IMR-90 (cell line): ENCODE data around the gene ADGRG1. TPM values are rescaled to one million over a fixed set of nuclear protein-coding genes. Genes with fewer than 3 reads are reported as not detected.

ENCODE experiments used
- ATAC-seq: fragments of 200-7000 bp; cut with Tn5 transposase; 2 replicates; pipeline ENCODE4 v1.9.1; 2020; ENCODE audit warnings: low read depth, mild to moderate bottlenecking, moderate library complexity
- BruUV-seq: library from RNA; stranded (reverse); fragments of 400-500 nt; replicated peaks from 2 replicates; lab custom pipeline; 2021; lab: Mats Ljungman, UMichigan
- CTCF ChIA-PET: fragments of 300-600 bp; formaldehyde crosslinking; extraction: SDS; loops from one replicate; lab custom pipeline; 2021; ENCODE audit warnings: antibody characterized with exemption; lab: Yijun Ruan, JAX
- POLR2A ChIA-PET: fragments of 300-600 bp; sonication (Branson Sonifier 250); formaldehyde crosslinking; loops from one replicate; lab custom pipeline; 2022; ENCODE audit warnings: antibody characterized with exemption; ENCODE audit not compliant: unreplicated experiment; lab: Charles Lee
- DNase-seq: peaks from one replicate; pipeline ENCODE4 v3.0.0; 2013
- H2AFZ ChIP-seq: replicated peaks from 2 replicates; pipeline ENCODE3; 2013; ENCODE audit warnings: low read length, mild to moderate bottlenecking; ENCODE audit not compliant: poor library complexity
- H2AK5ac ChIP-seq: 2 replicates; pipeline ENCODE4 v1.6.1; 2013; ENCODE audit warnings: low read depth, low read length, inconsistent platforms
- H2AK9ac ChIP-seq: replicated peaks from 2 replicates; pipeline ENCODE3; 2013; ENCODE audit warnings: mild to moderate bottlenecking, low read depth, low read length, moderate library complexity; ENCODE audit not compliant: poor library complexity
- H2BK120ac ChIP-seq: 2 replicates; pipeline ENCODE4 v1.6.1; 2013; ENCODE audit warnings: low read depth, low read length, inconsistent platforms
- H2BK15ac ChIP-seq: 3 replicates; pipeline ENCODE4 v1.6.1; 2013; ENCODE audit warnings: low read depth, low read length, inconsistent platforms
- H2BK20ac ChIP-seq: 2 replicates; pipeline ENCODE4 v1.6.1; 2013; ENCODE audit warnings: low read depth, mild to moderate bottlenecking, inconsistent platforms, low read length, moderate library complexity
- H2BK5ac ChIP-seq: 2 replicates; pipeline ENCODE4 v1.6.1; 2013; ENCODE audit warnings: mild to moderate bottlenecking, low read depth, low read length, inconsistent platforms; ENCODE audit not compliant: poor library complexity, severe bottlenecking
- H3K14ac ChIP-seq: replicated peaks from 2 replicates; pipeline ENCODE4 v1.6.1; 2013; ENCODE audit warnings: low read depth, low read length, inconsistent platforms
- H3K18ac ChIP-seq: 2 replicates; pipeline ENCODE4 v1.6.1; 2013; ENCODE audit warnings: low read depth, low read length, control low read depth
- H3K23ac ChIP-seq: 2 replicates; pipeline ENCODE4 v1.6.1; 2013; ENCODE audit warnings: low read depth, low read length, inconsistent platforms
- H3K27ac ChIP-seq: 2 replicates; pipeline ENCODE4 v1.5.1; 2013; ENCODE audit warnings: mild to moderate bottlenecking, control low read depth, low read length; ENCODE audit not compliant: insufficient read depth
- H3K27me3 ChIP-seq: 2 replicates; pipeline ENCODE4 v1.6.1; 2013; ENCODE audit warnings: low read length; ENCODE audit not compliant: control insufficient read depth, insufficient read depth
- H3K36me3 ChIP-seq: 2 replicates; pipeline ENCODE4 v1.6.1; 2013; ENCODE audit warnings: low read length, mixed read lengths; ENCODE audit not compliant: control insufficient read depth, insufficient read depth
- H3K4ac ChIP-seq: 2 replicates; pipeline ENCODE4 v1.6.1; 2013; ENCODE audit warnings: low read depth, low read length, inconsistent platforms
- H3K4me1 ChIP-seq: 2 replicates; pipeline ENCODE4 v1.6.1; 2013; ENCODE audit warnings: low read length, mixed read lengths; ENCODE audit not compliant: control insufficient read depth, insufficient read depth
- H3K4me2 ChIP-seq: 2 replicates; pipeline ENCODE4 v1.6.1; 2013; ENCODE audit warnings: low read depth, mild to moderate bottlenecking, control low read depth, low read length, moderate library complexity
- H3K4me3 ChIP-seq: 2 replicates; pipeline ENCODE4 v1.5.1; 2013; ENCODE audit warnings: low read depth, mild to moderate bottlenecking, control low read depth, low read length, moderate library complexity; ENCODE audit not compliant: insufficient read depth
- H3K56ac ChIP-seq: 2 replicates; pipeline ENCODE4 v1.6.1; 2013; ENCODE audit warnings: low read length, inconsistent platforms; ENCODE audit not compliant: insufficient read depth; ENCODE audit errors: extremely low read depth
- H3K79me1 ChIP-seq, 2 experiments: 2 replicates each; pipeline ENCODE4 v1.6.1; 2013; ENCODE audit warnings: low read length in 2 of 2, inconsistent platforms in 1 of 2, low read depth in 1 of 2
- H3K9ac ChIP-seq: 2 replicates; pipeline ENCODE4 v1.6.1; 2013; ENCODE audit warnings: low read depth, low read length, control low read depth
- H3K9me1 ChIP-seq: 2 replicates; pipeline ENCODE4 v1.6.1; 2013; ENCODE audit warnings: low read length, inconsistent platforms; ENCODE audit not compliant: insufficient read depth
- H3K9me3 ChIP-seq: 2 replicates; pipeline ENCODE4 v1.6.1; 2013; ENCODE audit warnings: low read length; ENCODE audit not compliant: control insufficient read depth, insufficient read depth
- H4K20me1 ChIP-seq: 2 replicates; pipeline ENCODE4 v1.6.1; 2013; ENCODE audit warnings: low read length, inconsistent platforms; ENCODE audit not compliant: insufficient read depth
- H4K5ac ChIP-seq: 2 replicates; pipeline ENCODE4 v1.6.1; 2013; ENCODE audit warnings: mild to moderate bottlenecking, low read depth, low read length, control low read depth
- H4K8ac ChIP-seq, 2 experiments: 2 replicates each; pipeline ENCODE4 v1.6.1; 2013; ENCODE audit warnings: low read depth in 2 of 2, low read length in 2 of 2, control low read depth in 1 of 2, inconsistent platforms in 1 of 2
- H4K91ac ChIP-seq: 2 replicates; pipeline ENCODE4 v1.6.1; 2013; ENCODE audit warnings: low read depth, low read length, inconsistent platforms; ENCODE audit not compliant: insufficient read depth
- CEBPB ChIP-seq: IDR thresholded peaks from 2 replicates; pipeline ENCODE4 v1.6.1; 2012; ENCODE audit warnings: low read depth, low read length, improper control_type of control experiment
- FOS ChIP-seq: fragments of 150-350 bp; IDR thresholded peaks from 2 replicates; pipeline ENCODE4 v1.6.1; 2016; ENCODE audit warnings: low read depth, low read length
- MAFK ChIP-seq: IDR thresholded peaks from 2 replicates; pipeline ENCODE4 v1.6.1; 2012; ENCODE audit warnings: low read depth, low read length, improper control_type of control experiment
- WGBS, 2 experiments: methylation state at CpG; one replicate each; pipeline versions ENCODE4 v1.1.5 to v1.1.7; 2013; ENCODE audit warnings: missing lambda C conversion rate in 2 of 2; ENCODE audit not compliant: insufficient read length in 1 of 2; ENCODE audit errors: extremely low coverage in 2 of 2; 5-methylcytosine and 5-hydroxymethylcytosine counted together
- dilution Hi-C: fragments of 300-500 bp; cut with HindIII; formaldehyde crosslinking; loops from one replicate; pipeline ENCODE4 v1.14.3; 2018; ENCODE audit warnings: low sequenced_read_pairs; ENCODE audit not compliant: unreplicated experiment
- in situ Hi-C: fragments of 300-500 bp; cut with MboI; formaldehyde crosslinking; loops from 3 replicates; pipeline ENCODE4 v1.14.3; 2019; ENCODE audit warnings: low sequenced_read_pairs, inconsistent platforms, mixed read lengths
- intact Hi-C: fragments of 100-400 bp; cut with micrococcal nuclease; formaldehyde crosslinking; loops from 2 replicates; pipeline ENCODE4 v1.10.0; 2022
- polyA plus RNA-seq, 3 experiments: library from polyadenylated mRNA; depleted of rRNA; stranded (reverse); fragments of >200 nt; gene quantifications; 2 replicates each; pipeline ENCODE4 v1.2.3, GENCODE V29; 2012; ENCODE audit warnings: low replicate concordance in 1 of 3
- total RNA-seq: library from RNA; depleted of rRNA; stranded (reverse); fragments of >200 nt; gene quantifications from 2 replicates; pipeline ENCODE4 v1.2.3, GENCODE V29; 2012
- TF ChIP-seq, protein P1 (sequence below): conservative IDR thresholded peaks from 2 replicates; pipeline ENCODE4 v1.5.1; 2012; ENCODE audit warnings: mild to moderate bottlenecking, low read depth, low read length, improper control_type of control experiment
- TF ChIP-seq, protein P2 (sequence below): fragments of 150-350 bp; IDR thresholded peaks from 2 replicates; pipeline ENCODE4 v1.6.1; 2017; ENCODE audit warnings: mild to moderate bottlenecking, antibody characterized with exemption, low read length, low read depth

Gene ADGRG1
- total and polyA plus RNA-seq, 2 of the 4 experiments (the other 2 are of a cell fraction), result 0.90 to 8.4 TPM

GRCh38 chr16:57607676-57608461, 20.6 kb upstream of the ADGRG1 start:
- dilution Hi-C loops, result no loop called here
- no peak for DNase-seq
- BruUV-seq, result no TSS peak

More at GRCh38 chr16:57607676-57608461, 20.6 kb upstream of the ADGRG1 start:
- H3K4me1 ChIP-seq, result peaks cover 19% of the 10 kb centered on the region
- no peak overlapping the region for H3K27ac ChIP-seq
- no peaks in the 10 kb centered on the region for H4K20me1 ChIP-seq
- H2AFZ ChIP-seq, result peak overlapping the region; percentile 53
- H2BK120ac ChIP-seq, result peak overlapping the region; percentile 30; the same call in 1 of the 2 replicates
- H3K23ac ChIP-seq, result no peak overlapping the region
- in situ Hi-C loops, result no loop called here
- TF ChIP-seq, protein P1, sequence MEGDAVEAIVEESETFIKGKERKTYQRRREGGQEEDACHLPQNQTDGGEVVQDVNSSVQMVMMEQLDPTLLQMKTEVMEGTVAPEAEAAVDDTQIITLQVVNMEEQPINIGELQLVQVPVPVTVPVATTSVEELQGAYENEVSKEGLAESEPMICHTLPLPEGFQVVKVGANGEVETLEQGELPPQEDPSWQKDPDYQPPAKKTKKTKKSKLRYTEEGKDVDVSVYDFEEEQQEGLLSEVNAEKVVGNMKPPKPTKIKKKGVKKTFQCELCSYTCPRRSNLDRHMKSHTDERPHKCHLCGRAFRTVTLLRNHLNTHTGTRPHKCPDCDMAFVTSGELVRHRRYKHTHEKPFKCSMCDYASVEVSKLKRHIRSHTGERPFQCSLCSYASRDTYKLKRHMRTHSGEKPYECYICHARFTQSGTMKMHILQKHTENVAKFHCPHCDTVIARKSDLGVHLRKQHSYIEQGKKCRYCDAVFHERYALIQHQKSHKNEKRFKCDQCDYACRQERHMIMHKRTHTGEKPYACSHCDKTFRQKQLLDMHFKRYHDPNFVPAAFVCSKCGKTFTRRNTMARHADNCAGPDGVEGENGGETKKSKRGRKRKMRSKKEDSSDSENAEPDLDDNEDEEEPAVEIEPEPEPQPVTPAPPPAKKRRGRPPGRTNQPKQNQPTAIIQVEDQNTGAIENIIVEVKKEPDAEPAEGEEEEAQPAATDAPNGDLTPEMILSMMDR, result no peak
- TF ChIP-seq MAFK, result peak; percentile 37; the same call in 1 of the 2 replicates
- TF ChIP-seq, protein P2, sequence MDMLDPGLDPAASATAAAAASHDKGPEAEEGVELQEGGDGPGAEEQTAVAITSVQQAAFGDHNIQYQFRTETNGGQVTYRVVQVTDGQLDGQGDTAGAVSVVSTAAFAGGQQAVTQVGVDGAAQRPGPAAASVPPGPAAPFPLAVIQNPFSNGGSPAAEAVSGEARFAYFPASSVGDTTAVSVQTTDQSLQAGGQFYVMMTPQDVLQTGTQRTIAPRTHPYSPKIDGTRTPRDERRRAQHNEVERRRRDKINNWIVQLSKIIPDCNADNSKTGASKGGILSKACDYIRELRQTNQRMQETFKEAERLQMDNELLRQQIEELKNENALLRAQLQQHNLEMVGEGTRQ, result 0 out of 2 replicates have a peak, but pooled peaks have one; percentile 6
- TF ChIP-seq CEBPB, result 0 out of 2 replicates have a peak, but pooled peaks have one; percentile 0
- TF ChIP-seq FOS, result no peak
- H3K4me2 ChIP-seq, result no peak overlapping the region
- H4K5ac ChIP-seq, result no peak overlapping the region
- H3K14ac ChIP-seq, result no peak overlapping the region
- no peak overlapping the region for H3K4me3 ChIP-seq
- no peak overlapping the region for H3K4ac ChIP-seq
- intact Hi-C loops, result no loop called here
- no peak overlapping the region for H2BK5ac ChIP-seq
- peaks cover 7% of the 10 kb centered on the region; the same call in 1 of the 2 replicates for H3K9me1 ChIP-seq
- no peaks in the 10 kb centered on the region for H3K79me1 ChIP-seq
- H4K8ac ChIP-seq, result no peak overlapping the region
- no peak overlapping the region for H3K18ac ChIP-seq
- ChIA-PET POLR2A (no interaction called here), CTCF (interaction anchor here (0.7 to 1.0 kb wide), 2 partner anchors 17 to 426 kb away, joined by 3 read pairs; no protein-coding TSS in a partner anchor)
- H3K27me3 ChIP-seq, result peaks cover 14% of the 10 kb centered on the region
- no peak overlapping the region for H3K9ac ChIP-seq
- H2BK15ac ChIP-seq, result 0 out of 3 replicates have a peak overlapping the region, but pooled peaks have one; percentile 6
- no peak overlapping the region for H2AK9ac ChIP-seq
- no peaks in the 10 kb centered on the region for H3K9me3 ChIP-seq
- H2AK5ac ChIP-seq, result peak overlapping the region; percentile 20; the same call in 1 of the 2 replicates
- H4K91ac ChIP-seq, result no peak overlapping the region
- H3K56ac ChIP-seq, result no peak overlapping the region
- H2BK20ac ChIP-seq, result no peak overlapping the region
- 93% methylated on average over 3 of the region's 10 CpGs; no CpG with 5 or more reads in 1 of the 2 experiments for WGBS, 2 experiments
- ATAC-seq, result no peak
- H3K36me3 ChIP-seq, result no peaks in the 10 kb centered on the region
